ENCODE results near the gene ACR. TPM values are rescaled to one million over a fixed set of nuclear protein-coding genes. Genes with fewer than 3 reads are reported as not detected.
A peak's percentile ranks its signal among the peaks of the same experiment; 100 is the strongest.

ACR gene
- total and polyA plus RNA-seq, 2 of the 8 experiments (the other 6 are each of a cell fraction or from before 2014, with no cell fraction given) = 0.56 TPM; not detected in 1

DNA sequence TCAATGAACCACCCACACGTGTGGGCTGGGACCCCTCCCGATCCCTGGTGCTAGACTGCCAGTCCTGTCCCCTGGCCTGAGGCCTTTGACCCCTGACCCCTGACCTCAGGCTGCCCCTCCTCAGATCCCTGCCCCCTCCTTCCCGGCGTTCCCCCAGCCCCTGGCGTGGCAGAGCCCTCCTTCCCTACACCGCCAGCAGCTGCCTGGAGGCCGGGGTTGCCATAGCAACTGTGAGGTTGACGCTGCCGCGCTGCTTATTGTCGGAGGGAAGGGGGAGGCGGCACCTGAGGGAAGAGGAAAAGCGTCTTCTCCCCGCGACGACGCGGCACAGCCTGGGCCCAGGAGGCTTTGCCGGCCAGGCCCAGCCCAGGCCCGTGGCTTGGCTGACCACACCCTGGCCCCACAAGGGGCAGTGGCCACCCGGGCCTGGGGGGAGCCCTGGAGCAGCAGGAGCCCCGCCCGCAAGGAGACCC lies 32.7 kb upstream of the ACR start (continued):
- TF ChIP-seq CHD7 (IDR thresholded peaks at IDR 0.05; ENCODE audit: insufficient replicate concordance, low read length) = no peak
- no peak for TF ChIP-seq JUN (IDR thresholded peaks at IDR 0.05; ENCODE audit: low read depth, low read length)
- no peak for TF ChIP-seq TCF12 (IDR thresholded peaks at IDR 0.05; ENCODE audit: low read depth, low read length)
- no peak for TF ChIP-seq KDM1A (IDR thresholded peaks at IDR 0.05; ENCODE audit: borderline replicate concordance, low read length)
- no peak for TF ChIP-seq BCL11A (IDR thresholded peaks at IDR 0.05; ENCODE audit: low read depth in 2 of 2, low read length in 2 of 2)
- peak; percentile 92 for TF ChIP-seq CREB1 (IDR thresholded peaks at IDR 0.05)
- TF ChIP-seq GABPA (IDR thresholded peaks at IDR 0.05; ENCODE audit: borderline replicate concordance, insufficient read depth, low read length) = no peak
- no peak for TF ChIP-seq CHD1 (IDR thresholded peaks at IDR 0.05; ENCODE audit: low read depth, low read length)
- TF ChIP-seq, protein P1, sequence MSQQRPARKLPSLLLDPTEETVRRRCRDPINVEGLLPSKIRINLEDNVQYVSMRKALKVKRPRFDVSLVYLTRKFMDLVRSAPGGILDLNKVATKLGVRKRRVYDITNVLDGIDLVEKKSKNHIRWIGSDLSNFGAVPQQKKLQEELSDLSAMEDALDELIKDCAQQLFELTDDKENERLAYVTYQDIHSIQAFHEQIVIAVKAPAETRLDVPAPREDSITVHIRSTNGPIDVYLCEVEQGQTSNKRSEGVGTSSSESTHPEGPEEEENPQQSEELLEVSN (IDR thresholded peaks at IDR 0.05) = peak; percentile 27; the same call in 1 of the 2 replicates
- TF ChIP-seq RXRA (IDR thresholded peaks at IDR 0.05; ENCODE audit: insufficient read depth, low read depth, low read length) = 0 out of 2 replicates have a peak, but pooled peaks have one; percentile 11
- no peak for TF ChIP-seq TAF7 (optimal IDR thresholded peaks at IDR 0.05; ENCODE audit: borderline replicate concordance, low read depth, low read length)

Measured in H1 (cell line).